Tibial nerve (tissue), 4 donors: ENCODE data around the gene MLC1.

Source experiments
- CTCF ChIP-seq, 5 experiments: fragments of 200-600 bp in 3 of 5; fragments of 450-650 bp in 2 of 5; sonication (generic) in 3 of 5; IDR thresholded peaks; one replicate each; pipeline ENCODE4 v1.5.1; 2016 to 2019; ENCODE audit warnings: antibody characterized with exemption in 5 of 5, mild to moderate bottlenecking in 3 of 5, moderate library complexity in 2 of 5
- EP300 ChIP-seq, 2 donors: sonication (generic); formaldehyde crosslinking; IDR thresholded peaks; one replicate each; pipeline ENCODE4 v1.6.1; 2017; ENCODE audit warnings: antibody characterized with exemption in 2 of 2, mild to moderate bottlenecking in 1 of 2
- POLR2A ChIP-seq, 2 donors: fragments of 450-650 bp; IDR thresholded peaks; one replicate each; pipeline ENCODE4 v1.6.1; 2017; ENCODE audit warnings: antibody characterized with exemption in 2 of 2, mild to moderate bottlenecking in 2 of 2, moderate library complexity in 2 of 2

DNA sequence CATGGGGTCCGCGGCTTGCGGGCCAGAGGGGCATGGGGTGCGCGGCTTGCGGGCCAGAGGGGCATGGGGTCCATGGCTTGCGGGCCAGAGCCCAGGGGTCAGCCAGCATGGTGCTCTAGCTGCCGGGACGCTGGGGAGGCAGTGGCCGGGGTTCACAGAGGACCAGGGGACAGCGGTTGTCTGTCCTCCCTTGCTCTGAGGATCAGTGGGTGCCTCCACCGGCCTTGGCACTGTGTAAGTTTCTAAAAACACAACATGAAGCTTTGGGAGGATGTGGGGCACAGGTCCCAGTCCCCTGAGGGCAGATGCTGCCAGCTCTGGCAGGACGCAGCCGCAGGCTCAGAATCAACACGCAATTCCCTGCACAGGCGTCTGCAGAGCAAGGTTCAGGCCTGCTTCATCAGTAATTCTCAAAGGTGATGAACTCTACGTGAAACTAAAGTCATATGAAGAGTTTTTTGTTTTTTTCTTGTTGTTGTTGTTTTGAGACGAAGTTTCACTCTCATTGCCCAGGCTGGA is 3.0 kb downstream of the MLC1 start:
- TF ChIP-seq CTCF (IDR thresholded peaks at IDR 0.05) (no peak), EP300 (IDR thresholded peaks at IDR 0.05) (no peak), POLR2A (IDR thresholded peaks at IDR 0.05) (no peak)
